A673 (cell line): ENCODE measurements around the gene GTF3C1.
"Not testable (repeated sequence)": the region's sequence is repeated elsewhere in the genome, so short reads cannot be mapped to it uniquely, and the experiment has no call there.

Experiments
- EZH2 ChIP-seq: fragments of 200-600 bp; sonication (generic); IDR thresholded peaks from 2 replicates; pipeline ENCODE4 v1.6.1; 2017; ENCODE audit warnings: borderline replicate concordance, low read depth, mild to moderate bottlenecking, mixed read lengths, antibody characterized with exemption, low read length; ENCODE audit not compliant: poor library complexity, severe bottlenecking
- TF ChIP-seq, protein P1 (sequence below): fragments of 300-800, 200-600 bp; sonication (generic); conservative IDR thresholded peaks from 2 replicates; pipeline ENCODE4 v1.5.1; 2017; ENCODE audit warnings: low read depth, mild to moderate bottlenecking, antibody characterized with exemption, low read length, moderate library complexity, mixed read lengths

DNA sequence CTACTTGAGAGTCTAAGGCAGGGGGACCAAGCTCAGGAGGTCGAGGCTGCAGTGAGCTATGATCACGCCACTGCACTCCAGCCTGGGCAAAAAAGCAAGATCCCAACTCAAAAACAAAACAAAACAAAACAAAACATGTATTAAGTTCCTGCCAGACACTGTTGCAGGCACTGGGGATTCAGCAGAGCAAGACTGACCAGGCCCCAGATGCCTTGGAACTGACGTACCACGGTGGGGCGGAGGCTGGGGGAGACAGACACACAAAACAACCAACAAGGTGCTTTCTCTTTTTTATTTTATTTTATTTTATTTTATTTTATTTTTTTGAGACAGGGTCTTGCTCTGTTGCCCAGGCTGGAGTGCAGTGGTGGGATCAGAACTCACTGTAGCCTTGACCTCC, 114.6 kb downstream of the GTF3C1 start:
- TF ChIP-seq EZH2 = not testable (repeated sequence)
- TF ChIP-seq, protein P1, sequence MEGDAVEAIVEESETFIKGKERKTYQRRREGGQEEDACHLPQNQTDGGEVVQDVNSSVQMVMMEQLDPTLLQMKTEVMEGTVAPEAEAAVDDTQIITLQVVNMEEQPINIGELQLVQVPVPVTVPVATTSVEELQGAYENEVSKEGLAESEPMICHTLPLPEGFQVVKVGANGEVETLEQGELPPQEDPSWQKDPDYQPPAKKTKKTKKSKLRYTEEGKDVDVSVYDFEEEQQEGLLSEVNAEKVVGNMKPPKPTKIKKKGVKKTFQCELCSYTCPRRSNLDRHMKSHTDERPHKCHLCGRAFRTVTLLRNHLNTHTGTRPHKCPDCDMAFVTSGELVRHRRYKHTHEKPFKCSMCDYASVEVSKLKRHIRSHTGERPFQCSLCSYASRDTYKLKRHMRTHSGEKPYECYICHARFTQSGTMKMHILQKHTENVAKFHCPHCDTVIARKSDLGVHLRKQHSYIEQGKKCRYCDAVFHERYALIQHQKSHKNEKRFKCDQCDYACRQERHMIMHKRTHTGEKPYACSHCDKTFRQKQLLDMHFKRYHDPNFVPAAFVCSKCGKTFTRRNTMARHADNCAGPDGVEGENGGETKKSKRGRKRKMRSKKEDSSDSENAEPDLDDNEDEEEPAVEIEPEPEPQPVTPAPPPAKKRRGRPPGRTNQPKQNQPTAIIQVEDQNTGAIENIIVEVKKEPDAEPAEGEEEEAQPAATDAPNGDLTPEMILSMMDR = not testable (repeated sequence)
